ENCODE data around the gene NPTN. TPM values are rescaled to one million over a fixed set of nuclear protein-coding genes. Genes with fewer than 3 reads are reported as not detected.
"Not testable (repeated sequence)": the region's sequence is repeated elsewhere in the genome, so short reads cannot be mapped to it uniquely, and the experiment has no call there.

Gene NPTN
- total RNA-seq, 1 donor: 146 TPM

GRCh38 chr15:73655724-73656123 is 22.5 kb upstream of the NPTN start:
- no peak overlapping the region for H3K4me3 ChIP-seq (ENCODE audit: low read depth, low read length)
- TF ChIP-seq, protein P1, sequence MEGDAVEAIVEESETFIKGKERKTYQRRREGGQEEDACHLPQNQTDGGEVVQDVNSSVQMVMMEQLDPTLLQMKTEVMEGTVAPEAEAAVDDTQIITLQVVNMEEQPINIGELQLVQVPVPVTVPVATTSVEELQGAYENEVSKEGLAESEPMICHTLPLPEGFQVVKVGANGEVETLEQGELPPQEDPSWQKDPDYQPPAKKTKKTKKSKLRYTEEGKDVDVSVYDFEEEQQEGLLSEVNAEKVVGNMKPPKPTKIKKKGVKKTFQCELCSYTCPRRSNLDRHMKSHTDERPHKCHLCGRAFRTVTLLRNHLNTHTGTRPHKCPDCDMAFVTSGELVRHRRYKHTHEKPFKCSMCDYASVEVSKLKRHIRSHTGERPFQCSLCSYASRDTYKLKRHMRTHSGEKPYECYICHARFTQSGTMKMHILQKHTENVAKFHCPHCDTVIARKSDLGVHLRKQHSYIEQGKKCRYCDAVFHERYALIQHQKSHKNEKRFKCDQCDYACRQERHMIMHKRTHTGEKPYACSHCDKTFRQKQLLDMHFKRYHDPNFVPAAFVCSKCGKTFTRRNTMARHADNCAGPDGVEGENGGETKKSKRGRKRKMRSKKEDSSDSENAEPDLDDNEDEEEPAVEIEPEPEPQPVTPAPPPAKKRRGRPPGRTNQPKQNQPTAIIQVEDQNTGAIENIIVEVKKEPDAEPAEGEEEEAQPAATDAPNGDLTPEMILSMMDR (IDR thresholded peaks at IDR 0.05; ENCODE audit: insufficient read depth, low read depth, low read length): no peak
- DNase-seq (ENCODE audit: low read depth): no peak

- H3K4me3 ChIP-seq (ENCODE audit: low read depth, low read length): no peak overlapping the region
- TF ChIP-seq, protein P1 (IDR thresholded peaks at IDR 0.05; ENCODE audit: insufficient read depth, low read depth, low read length): no peak
- no peak for DNase-seq (ENCODE audit: low read depth)
Observed at GRCh38 chr15:73654659-73655058, 21.5 kb upstream of the NPTN start.

DNA sequence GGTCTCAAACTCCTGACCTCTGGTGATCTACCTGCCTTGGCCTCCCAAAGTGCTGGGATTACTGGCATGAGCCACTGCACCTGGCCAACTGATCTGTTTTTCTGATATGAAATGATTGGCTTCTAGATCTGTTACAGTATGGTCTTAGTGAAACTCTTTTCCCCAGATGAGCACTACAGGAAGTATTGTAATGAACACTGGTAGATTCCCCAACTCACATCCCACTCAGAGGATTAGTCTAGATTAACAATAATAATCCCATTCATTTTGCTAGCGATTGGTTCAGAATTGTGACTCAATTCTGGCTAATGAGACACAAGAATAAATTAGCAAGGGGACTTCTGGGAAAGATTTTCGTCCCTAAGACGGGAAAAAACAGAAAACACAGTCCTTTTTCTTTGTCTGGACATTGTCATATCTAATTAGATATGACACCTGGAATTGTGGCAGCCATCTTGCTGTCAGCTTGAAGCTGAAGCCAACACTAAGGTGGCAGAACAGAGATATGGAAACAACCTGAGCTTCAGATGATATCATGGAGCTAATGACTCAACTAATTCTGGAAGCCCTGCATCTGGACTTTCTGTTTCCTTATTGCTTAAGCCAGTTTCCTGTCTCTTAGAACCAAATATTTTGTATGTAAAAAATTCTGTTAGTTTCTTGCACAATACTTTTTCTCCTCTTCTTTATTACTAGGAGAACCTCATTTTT is 17.4 kb upstream of the NPTN start:
- no peak overlapping the region for H3K4me3 ChIP-seq (ENCODE audit: low read depth, low read length)
- peak; percentile 84 for DNase-seq (ENCODE audit: low read depth)
- TF ChIP-seq, protein P1 (IDR thresholded peaks at IDR 0.05; ENCODE audit: insufficient read depth, low read depth, low read length): no peak

GRCh38 chr15:73648014-73648295 is 14.8 kb upstream of the NPTN start:
- TF ChIP-seq, protein P1 (IDR thresholded peaks at IDR 0.05; ENCODE audit: insufficient read depth, low read depth, low read length): no peak
- H3K4me3 ChIP-seq (ENCODE audit: low read depth, low read length): no peak overlapping the region
- DNase-seq (ENCODE audit: low read depth): no peak

- no peak overlapping the region for H3K4me3 ChIP-seq (ENCODE audit: low read depth, low read length)
- TF ChIP-seq, protein P1 (IDR thresholded peaks at IDR 0.05; ENCODE audit: insufficient read depth, low read depth, low read length): no peak
- DNase-seq (ENCODE audit: low read depth): no peak
Observed at GRCh38 chr15:73647259-73648013, 14.2 kb upstream of the NPTN start.

GRCh38 chr15:73639464-73639863 is 6.3 kb upstream of the NPTN start:
- DNase-seq (ENCODE audit: low read depth): peak; percentile 84
- H3K4me3 ChIP-seq (ENCODE audit: low read depth, low read length): not testable (repeated sequence)

DNA sequence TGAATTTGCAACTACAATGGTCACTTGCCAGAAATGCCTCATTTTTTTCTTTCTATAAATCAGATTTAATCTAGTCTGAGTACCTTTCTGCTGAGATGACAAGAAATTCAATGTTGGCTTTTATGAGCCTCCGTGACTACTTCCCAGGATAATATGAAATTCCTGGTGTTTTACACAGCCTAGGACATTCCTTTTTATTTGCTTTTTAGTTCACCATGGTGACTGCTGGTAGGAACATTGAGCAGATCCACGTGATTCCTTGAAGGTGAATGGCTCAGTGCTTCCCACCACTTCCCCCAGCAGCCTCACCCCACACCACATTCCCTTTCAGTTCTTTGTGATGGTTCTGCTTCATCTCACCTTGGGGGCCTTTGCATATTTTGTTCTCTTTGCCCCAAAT is 4.3 kb upstream of the NPTN start:
- TF ChIP-seq, protein P1 (IDR thresholded peaks at IDR 0.05; ENCODE audit: insufficient read depth, low read depth, low read length): no peak
- DNase-seq (ENCODE audit: low read depth): peak; percentile 48
- H3K4me3 ChIP-seq (ENCODE audit: low read depth, low read length): no peak overlapping the region
